GM21786 (cell line): ENCODE data around the gene RMDN2.

ENCODE experiments used
- ATAC-seq: cut with Tn5 transposase; IDR thresholded peaks from one replicate; pipeline ENCODE4 v1.9.1; 2021; ENCODE audit not compliant: unreplicated experiment

Gene RMDN2

GRCh38 chr2:37925063-37925897, at the start of gene RMDN2:
Gene RMDN2 (plus strand): TSS chr2:37925287. CDS start chr2:37929278, 3,991 bp downstream.
- peak; percentile 89 for ATAC-seq

GRCh38 chr2:37875403-37875906, 49.6 kb upstream of the RMDN2 start:
- no peak for ATAC-seq

GRCh38 chr2:37876227-37876626, 48.9 kb upstream of the RMDN2 start:
- ATAC-seq, result no peak

- no peak for ATAC-seq
These were observed 47.4 kb upstream of the RMDN2 start for GRCh38 chr2:37877457-37878315.

GRCh38 chr2:37878536-37878935, 46.6 kb upstream of the RMDN2 start:
- ATAC-seq, result no peak

GRCh38 chr2:37880551-37880950, 44.5 kb upstream of the RMDN2 start:
- no peak for ATAC-seq

- ATAC-seq, result no peak
These were observed 43.7 kb upstream of the RMDN2 start for GRCh38 chr2:37881397-37881796.

- ATAC-seq, result no peak
These were observed 43.1 kb upstream of the RMDN2 start for GRCh38 chr2:37882036-37882435.

- ATAC-seq, result no peak
These were observed 41.6 kb upstream of the RMDN2 start for GRCh38 chr2:37883518-37883917.

GRCh38 chr2:37885329-37885993, 39.6 kb upstream of the RMDN2 start:
- ATAC-seq, result no peak

- no peak for ATAC-seq
These were observed 38.3 kb upstream of the RMDN2 start for GRCh38 chr2:37886745-37887144.

GRCh38 chr2:37887286-37887685, 37.8 kb upstream of the RMDN2 start:
- ATAC-seq, result no peak

- ATAC-seq, result peak; percentile 35
These were observed 34.1 kb upstream of the RMDN2 start for GRCh38 chr2:37890893-37891495.

- no peak for ATAC-seq
These were observed 33.1 kb upstream of the RMDN2 start for GRCh38 chr2:37891846-37892435.

GRCh38 chr2:37892436-37893114, 32.5 kb upstream of the RMDN2 start:
- ATAC-seq, result peak; percentile 66

GRCh38 chr2:37893327-37893726, 31.8 kb upstream of the RMDN2 start:
- no peak for ATAC-seq

GRCh38 chr2:37894047-37894446, 31.0 kb upstream of the RMDN2 start:
- no peak for ATAC-seq

GRCh38 chr2:37894601-37895000, 30.5 kb upstream of the RMDN2 start:
- no peak for ATAC-seq

GRCh38 chr2:37895140-37895539, 29.9 kb upstream of the RMDN2 start:
- no peak for ATAC-seq

- ATAC-seq, result no peak
These were observed 28.8 kb upstream of the RMDN2 start for GRCh38 chr2:37896319-37896718.
